MM.1S (cell line): ENCODE data around the gene DDI1.

Experiments used
- DNase-seq: peaks from one replicate; pipeline ENCODE4 v3.0.0-alpha.2; 2015
- H2AFZ ChIP-seq: fragments of 300-600 bp; sonication (generic); 2 replicates; pipeline ENCODE4 v1.6.0; 2016; ENCODE audit warnings: antibody characterized with exemption, low read length
- H3F3A ChIP-seq: fragments of 300-600 bp; sonication (generic); 2 replicates; pipeline ENCODE4 v1.6.1; 2016; ENCODE audit warnings: mild to moderate bottlenecking, antibody characterized with exemption, low read length, moderate library complexity, mixed read lengths; ENCODE audit not compliant: insufficient read depth
- H3K27ac ChIP-seq: fragments of 300-600 bp; sonication (generic); 2 replicates; pipeline ENCODE4 v1.5.1; 2016; ENCODE audit warnings: mild to moderate bottlenecking, low read length
- H3K27me3 ChIP-seq: fragments of 300-600 bp; sonication (generic); replicated peaks from 2 replicates; pipeline ENCODE4 v1.6.0; 2016; ENCODE audit warnings: low read length; ENCODE audit not compliant: insufficient read depth
- H3K36me3 ChIP-seq: fragments of 300-600 bp; sonication (generic); replicated peaks from 2 replicates; pipeline ENCODE4 v1.6.1; 2016; ENCODE audit warnings: mild to moderate bottlenecking, low read length, mixed read lengths; ENCODE audit not compliant: insufficient read depth
- H3K4me1 ChIP-seq: fragments of 300-600 bp; sonication (generic); 2 replicates; pipeline ENCODE4 v1.6.1; 2016; ENCODE audit warnings: low read length, mixed read lengths
- H3K4me2 ChIP-seq: fragments of 300-600 bp; sonication (generic); 2 replicates; pipeline ENCODE4 v1.6.0; 2016; ENCODE audit warnings: low read depth, low read length
- H3K4me3 ChIP-seq: fragments of 300-600 bp; sonication (generic); 2 replicates; pipeline ENCODE4 v1.5.1; 2016; ENCODE audit warnings: low read length, mixed read lengths
- H3K79me2 ChIP-seq: fragments of 300-600 bp; sonication (generic); 2 replicates; pipeline ENCODE4 v1.6.1; 2016; ENCODE audit warnings: mixed run types, low read length, mixed read lengths
- H3K9ac ChIP-seq: fragments of 300-600 bp; sonication (generic); 2 replicates; pipeline ENCODE4 v1.6.1; 2016; ENCODE audit warnings: low read length, mixed read lengths
- H3K9me2 ChIP-seq: fragments of 300-600 bp; sonication (generic); replicated peaks from 2 replicates; pipeline ENCODE4 v1.6.1; 2016; ENCODE audit warnings: mild to moderate bottlenecking, low read length, mixed read lengths; ENCODE audit not compliant: insufficient read depth
- H3K9me3 ChIP-seq: fragments of 300-600 bp; sonication (generic); replicated peaks from 2 replicates; pipeline ENCODE4 v1.6.1; 2016; ENCODE audit warnings: mild to moderate bottlenecking, low read length, mixed read lengths; ENCODE audit not compliant: insufficient read depth
- H4K20me1 ChIP-seq: fragments of 300-600 bp; sonication (generic); 2 replicates; pipeline ENCODE4 v1.6.1; 2016; ENCODE audit warnings: mild to moderate bottlenecking, low read length, moderate library complexity, mixed read lengths; ENCODE audit not compliant: insufficient read depth
- CTCF ChIP-seq: fragments of 300-600 bp; sonication (generic); IDR thresholded peaks from 2 replicates; pipeline ENCODE4 v1.5.1; 2016; ENCODE audit warnings: antibody characterized with exemption, low read length, mixed read lengths
- EZH2 ChIP-seq: fragments of 300-600 bp; sonication (generic); optimal IDR thresholded peaks from 2 replicates; pipeline ENCODE3; 2017; ENCODE audit warnings: low read depth, mild to moderate bottlenecking, antibody characterized with exemption, low read length, mixed read lengths
- EZH2phosphoT487 ChIP-seq: fragments of 300-600 bp; sonication (generic); IDR thresholded peaks from 2 replicates; pipeline ENCODE4 v1.6.1; 2018; ENCODE audit warnings: antibody characterized with exemption, low read length

DDI1 gene

GRCh38 chr11:104011044-104011443 is 25.4 kb upstream of the DDI1 start:
- peaks cover 14% of the 10 kb centered on the region for H3K4me1 ChIP-seq
- no peaks in the 10 kb centered on the region for H3K27me3 ChIP-seq
- H4K20me1 ChIP-seq, result no peaks in the 10 kb centered on the region
- no peak overlapping the region for H2AFZ ChIP-seq
- no peak for DNase-seq
- H3K9ac ChIP-seq, result no peak overlapping the region
- no peaks in the 10 kb centered on the region for H3F3A ChIP-seq
- no peak overlapping the region for H3K4me2 ChIP-seq
- no peak for TF ChIP-seq CTCF
- TF ChIP-seq EZH2phosphoT487, result no peak
- no peak for TF ChIP-seq EZH2
- H3K9me2 ChIP-seq, result no peaks in the 10 kb centered on the region
- H3K79me2 ChIP-seq, result no peaks in the 10 kb centered on the region
- H3K36me3 ChIP-seq, result no peaks in the 10 kb centered on the region
- H3K4me3 ChIP-seq, result no peak overlapping the region
- no peak overlapping the region for H3K27ac ChIP-seq
- H3K9me3 ChIP-seq, result no peaks in the 10 kb centered on the region

GRCh38 chr11:104015649-104016415 is 20.6 kb upstream of the DDI1 start:
- Histone ChIP-seq H3K27ac (peak overlapping the region; percentile 19; the same call in 1 of the 2 replicates), H3K9me3 (no peaks in the 10 kb centered on the region), H3K9me2 (no peaks in the 10 kb centered on the region), H3K36me3 (no peaks in the 10 kb centered on the region), H4K20me1 (no peaks in the 10 kb centered on the region), H2AFZ (no peak overlapping the region), H3F3A (no peaks in the 10 kb centered on the region), H3K9ac (no peak overlapping the region), H3K4me2 (peak overlapping the region; percentile 47), H3K79me2 (no peaks in the 10 kb centered on the region), H3K4me1 (peaks cover 19% of the 10 kb centered on the region), H3K27me3 (no peaks in the 10 kb centered on the region), H3K4me3 (no peak overlapping the region)
- no peak for TF ChIP-seq EZH2
- no peak for TF ChIP-seq CTCF
- no peak for TF ChIP-seq EZH2phosphoT487
- peak; percentile 33 for DNase-seq

GRCh38 chr11:104024572-104024971 is 11.9 kb upstream of the DDI1 start:
- Histone ChIP-seq H3K79me2 (no peaks in the 10 kb centered on the region), H4K20me1 (no peaks in the 10 kb centered on the region), H3K27ac (no peak overlapping the region), H3K27me3 (no peaks in the 10 kb centered on the region), H3K9ac (no peak overlapping the region), H3K9me3 (no peaks in the 10 kb centered on the region), H3K4me1 (no peaks in the 10 kb centered on the region), H3F3A (no peaks in the 10 kb centered on the region), H3K4me2 (no peak overlapping the region), H3K36me3 (no peaks in the 10 kb centered on the region), H3K9me2 (no peaks in the 10 kb centered on the region), H3K4me3 (no peak overlapping the region), H2AFZ (no peak overlapping the region)
- no peak for DNase-seq
- TF ChIP-seq CTCF (no peak), EZH2 (no peak), EZH2phosphoT487 (no peak)
